Endothelial cell of umbilical vein (primary cell): ENCODE results near the gene GDF11. TPM values are rescaled to one million over a fixed set of nuclear protein-coding genes. Genes with fewer than 3 reads are reported as not detected.

ENCODE experiments used
- BruUV-seq: library from RNA; stranded (reverse); fragments of 400-500 nt; replicated peaks from 2 replicates; lab custom pipeline; 2021; lab: Mats Ljungman, UMichigan
- CTCF ChIA-PET: fragments of 300-600, 350-600 bp; sonication (Branson Sonifier 250); formaldehyde crosslinking; loops from one replicate; lab custom pipeline; 2021; ENCODE audit warnings: antibody characterized with exemption, inconsistent platforms; lab: Charles Lee
- POLR2A ChIA-PET: fragments of 300-600, 350-600 bp; sonication (Branson Sonifier 250); formaldehyde crosslinking; loops from one replicate; lab custom pipeline; 2021; ENCODE audit warnings: antibody characterized with exemption, inconsistent platforms; lab: Charles Lee
- DNase-seq: peaks from one replicate; pipeline ENCODE4 v3.0.0-alpha.2; 2011; ENCODE audit warnings: low read depth, low spot score
- FAIRE-seq: peaks from 2 replicates; lab custom pipeline; 2011; peaks lifted over from hg19 to GRCh38; lab: Jason Lieb, UNC
- H2AFZ ChIP-seq: 2 replicates; pipeline ENCODE4 v1.6.0; 2012; ENCODE audit warnings: low read depth, low read length, control low read depth, inconsistent platforms
- H3K27ac ChIP-seq: 2 replicates; pipeline ENCODE4 v1.5.1; 2011; ENCODE audit warnings: low read depth, mild to moderate bottlenecking, control low read depth, low read length, moderate library complexity; ENCODE audit not compliant: insufficient read depth
- H3K27me3 ChIP-seq, 2 experiments: 2 replicates each; pipeline versions ENCODE4 v1.6.0 to v1.6.1; 2011; ENCODE audit warnings: low read length in 2 of 2, mixed read lengths in 1 of 2; ENCODE audit not compliant: control insufficient read depth in 2 of 2, insufficient read depth in 2 of 2
- H3K36me3 ChIP-seq, 2 experiments: 2 replicates in 1 of 2; 3 replicates in 1 of 2; pipeline ENCODE4 v1.5.1; 2011; ENCODE audit warnings: low read length in 2 of 2, mild to moderate bottlenecking in 1 of 2, moderate library complexity in 1 of 2; ENCODE audit not compliant: control insufficient read depth in 2 of 2, insufficient read depth in 2 of 2; ENCODE audit errors: extremely low read depth in 1 of 2
- H3K4me1 ChIP-seq: 3 replicates; pipeline ENCODE4 v1.5.1; 2011; ENCODE audit warnings: mild to moderate bottlenecking, low read length; ENCODE audit not compliant: control insufficient read depth, insufficient read depth; ENCODE audit errors: extremely low read depth
- H3K4me2 ChIP-seq: 2 replicates; pipeline ENCODE4 v1.6.1; 2011; ENCODE audit warnings: low read length, control low read depth, mixed read lengths; ENCODE audit not compliant: insufficient read depth
- H3K4me3 ChIP-seq, 3 experiments: fragments of 200-600 bp in 1 of 3; sonication (generic), shearing (Covaris generic) in 1 of 3; replicated peaks in 1 of 3; 2 replicates each; pipeline ENCODE4 v1.5.1; 2011 to 2016; ENCODE audit warnings: control low read depth in 3 of 3, low read length in 3 of 3, mild to moderate bottlenecking in 2 of 3, inconsistent platforms in 1 of 3, low read depth in 1 of 3, moderate library complexity in 1 of 3; ENCODE audit not compliant: insufficient read depth in 1 of 3
- H3K79me2 ChIP-seq: 2 replicates; pipeline ENCODE4 v1.6.0; 2012; ENCODE audit warnings: low read length, inconsistent platforms; ENCODE audit not compliant: control insufficient read depth, insufficient read depth
- H3K9ac ChIP-seq: replicated peaks from 2 replicates; pipeline ENCODE3; 2011; ENCODE audit warnings: low read length, control low read depth; ENCODE audit not compliant: insufficient read depth; ENCODE audit errors: extremely low read depth
- H3K9me1 ChIP-seq: replicated peaks from 3 replicates; pipeline ENCODE4 v1.6.0; 2011; ENCODE audit warnings: mild to moderate bottlenecking, low read length; ENCODE audit not compliant: control insufficient read depth, insufficient read depth; ENCODE audit errors: extremely low read depth
- H3K9me3 ChIP-seq: replicated peaks from 2 replicates; pipeline ENCODE4 v1.5.1; 2012; ENCODE audit warnings: low read length, inconsistent platforms; ENCODE audit not compliant: control insufficient read depth, insufficient read depth
- H4K20me1 ChIP-seq: replicated peaks from 2 replicates; pipeline ENCODE3; 2011; ENCODE audit warnings: mild to moderate bottlenecking, low read length; ENCODE audit not compliant: control insufficient read depth, insufficient read depth; ENCODE audit errors: extremely low read depth
- CTCF ChIP-seq, 2 donors: IDR thresholded peaks; 1 replicate in 1 of 2; 2 replicates in 1 of 2; pipeline ENCODE4 v1.5.1; 2011; ENCODE audit warnings: low read length in 2 of 2, mild to moderate bottlenecking in 2 of 2, moderate library complexity in 2 of 2, control low read depth in 1 of 2, inconsistent platforms in 1 of 2, low read depth in 1 of 2; ENCODE audit not compliant: insufficient read depth in 1 of 2; ENCODE audit errors: extremely low read depth in 1 of 2
- EZH2 ChIP-seq: IDR thresholded peaks from 2 replicates; pipeline ENCODE4 v1.6.1; 2012; ENCODE audit warnings: borderline replicate concordance, low read depth, mild to moderate bottlenecking, moderate library complexity, low read length, inconsistent platforms; ENCODE audit not compliant: severe bottlenecking
- GATA2 ChIP-seq: IDR thresholded peaks from 2 replicates; pipeline ENCODE4 v1.7.0; 2011; ENCODE audit warnings: low read depth, mild to moderate bottlenecking, moderate library complexity, mixed read lengths, low read length; ENCODE audit not compliant: insufficient read length, insufficient read depth
- JUN ChIP-seq: IDR thresholded peaks from 2 replicates; pipeline ENCODE4 v1.6.1; 2011; ENCODE audit warnings: borderline replicate concordance, low read depth; ENCODE audit not compliant: insufficient read length, insufficient read depth
- MAX ChIP-seq: IDR thresholded peaks from 2 replicates; pipeline ENCODE4 v1.6.1; 2011; ENCODE audit not compliant: insufficient read depth, insufficient read length
- MYC ChIP-seq: IDR thresholded peaks from one replicate; pipeline ENCODE4 v1.6.1; 2011; ENCODE audit warnings: mild to moderate bottlenecking, low read depth, low read length
- POLR2AphosphoS5 ChIP-seq: IDR thresholded peaks from 2 replicates; pipeline ENCODE4 v1.6.1; 2012; ENCODE audit warnings: low read depth, mild to moderate bottlenecking, control low read depth, low read length, moderate library complexity; ENCODE audit not compliant: insufficient read depth
- dilution Hi-C: fragments of 300-500 bp; cut with MboI; formaldehyde crosslinking; loops from one replicate; pipeline ENCODE4 v1.15.0; 2019; ENCODE audit warnings: low sequenced_read_pairs; ENCODE audit not compliant: extremely low pct_ligation_motif_present
- intact Hi-C: fragments of 100-400 bp; cut with micrococcal nuclease; formaldehyde crosslinking; loops from one replicate; pipeline ENCODE4 v1.10.0; 2022
- polyA plus RNA-seq, 4 experiments: library from polyadenylated mRNA; depleted of rRNA in 3 of 4; stranded (reverse) in 3 of 4; unstranded in 1 of 4; fragments of >200 nt; gene quantifications; 2 replicates each; pipeline versions ENCODE4 v1.2.1 to v1.2.3, GENCODE V29; 2011 to 2012; ENCODE audit warnings: missing spikeins in 1 of 4
- total RNA-seq: library from RNA; stranded (reverse); gene quantifications from 2 replicates; pipeline ENCODE4 v1.2.3, GENCODE V29; 2021

GDF11 gene
- total and polyA plus RNA-seq, 2 donors (not counting 3 experiments of a cell fraction or from before 2014, with no cell fraction given): 10.0 to 18.7 TPM

GRCh38 chr12:55694651-55695050 is 48.3 kb upstream of the GDF11 start:
- FAIRE-seq (no peak), DNase-seq (no peak)
- Histone ChIP-seq H3K4me1 (no peaks in the 10 kb centered on the region), H3K27ac (no peak overlapping the region), H3K4me3 (no peak overlapping the region), H3K4me2 (no peak overlapping the region), H4K20me1 (no peaks in the 10 kb centered on the region), H3K27me3 (no peaks in the 10 kb centered on the region), H3K79me2 (no peaks in the 10 kb centered on the region), H3K9me1 (no peaks in the 10 kb centered on the region), H3K9ac (no peak overlapping the region), H3K9me3 (no peaks in the 10 kb centered on the region), H3K36me3 (no peaks in the 10 kb centered on the region), H2AFZ (no peak overlapping the region)
- BruUV-seq: no TSS peak
- TF ChIP-seq JUN (no peak), MYC (no peak), MAX (no peak), EZH2 (no peak), CTCF (IDR thresholded peaks at IDR 0.05; ENCODE audit: extremely low read depth in 1 of 2, insufficient read depth in 1 of 2, low read depth in 1 of 2, low read length in 2 of 2) (no peak), POLR2AphosphoS5 (no peak), GATA2 (no peak)
- dilution Hi-C loops: no loop called here
- ChIA-PET POLR2A (no interaction called here), CTCF (interaction anchor here (1.4 to 1.5 kb wide), 2 partner anchors 11 to 38 kb away, joined by 5 to 7 read pairs; no protein-coding TSS in a partner anchor)
- intact Hi-C loops: no loop called here
